Measurements from ENCODE around the gene FAM168B.

FAM168B gene

DNA sequence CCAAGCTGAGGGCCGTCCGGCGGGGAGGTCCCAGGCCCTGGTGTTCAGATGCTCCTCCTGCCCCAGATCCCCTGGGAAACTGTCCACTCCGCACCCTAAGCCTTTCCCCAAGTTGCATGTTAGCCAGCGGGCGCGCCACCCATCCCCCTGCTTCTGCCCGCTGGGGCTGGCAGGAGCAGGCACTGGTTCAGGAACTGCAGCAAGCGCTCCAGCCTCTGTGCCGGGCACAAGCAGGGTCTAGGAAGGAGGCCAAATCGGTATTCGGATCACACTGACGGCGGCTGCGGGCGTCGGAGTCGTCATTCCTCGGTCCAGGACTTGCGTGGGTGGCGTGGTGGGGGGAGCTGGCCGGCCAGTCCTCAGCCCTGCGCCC is 53.7 kb downstream of the FAM168B start:
- no peak for DNase-seq

DNA sequence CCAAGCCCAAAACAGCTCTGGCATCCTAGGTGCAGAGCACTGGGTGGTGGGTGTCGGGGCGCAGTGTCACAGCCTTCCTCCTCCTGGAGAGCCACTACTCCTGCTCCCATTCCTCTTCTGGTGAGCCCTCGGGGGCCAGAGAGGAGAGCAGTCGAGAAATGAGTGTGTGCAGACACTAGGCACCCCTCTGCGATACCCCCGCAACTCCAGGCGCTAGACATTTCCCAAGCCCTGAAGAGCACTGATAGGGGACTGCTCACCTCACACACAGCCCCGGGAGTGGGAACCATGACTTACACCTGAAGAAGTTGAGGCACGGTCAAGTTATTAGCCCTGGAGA is 54.2 kb downstream of the FAM168B start:
- DNase-seq, result no peak

DNA sequence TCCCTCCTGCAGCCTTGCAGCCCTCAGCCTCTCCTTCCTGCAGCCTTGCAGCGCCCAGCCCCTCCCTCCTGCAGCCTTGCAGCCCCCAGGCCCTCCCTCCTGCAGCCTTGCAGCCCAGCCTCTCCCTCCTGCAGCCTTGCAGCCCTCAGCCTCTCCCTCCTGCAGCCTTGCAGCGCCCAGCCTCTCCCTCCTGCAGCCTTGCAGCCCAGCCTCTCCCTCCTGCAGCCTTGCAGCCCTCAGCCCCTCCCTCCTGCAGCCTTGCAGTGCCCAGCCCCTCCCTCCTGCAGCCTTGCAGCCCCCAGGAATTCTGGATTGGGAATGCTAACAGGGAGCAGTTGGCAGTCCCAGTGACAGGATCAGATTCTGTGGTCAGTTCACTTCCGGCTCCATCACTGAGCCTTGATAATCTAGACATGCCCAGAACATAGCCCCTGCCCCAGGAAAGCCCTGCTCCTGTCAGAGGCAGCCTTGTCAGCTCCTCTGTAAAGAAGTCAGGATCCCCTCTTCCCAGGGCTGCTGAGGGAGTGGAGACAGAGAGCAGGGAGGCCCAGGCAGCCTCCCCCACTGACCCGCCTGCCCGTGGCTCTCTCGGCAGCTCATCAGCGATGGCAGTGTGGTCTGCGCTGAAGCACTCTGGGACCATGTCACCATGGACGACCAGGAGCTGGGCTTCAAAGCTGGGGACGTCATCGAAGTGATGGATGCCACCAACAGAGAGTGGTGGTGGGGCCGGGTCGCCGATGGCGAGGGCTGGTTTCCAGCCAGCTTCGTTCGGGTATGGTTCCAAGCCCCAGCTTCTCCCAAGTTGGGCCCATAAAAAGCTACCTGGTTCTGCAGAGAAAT is 54.8 kb downstream of the FAM168B start:
- no peak for DNase-seq

DNA sequence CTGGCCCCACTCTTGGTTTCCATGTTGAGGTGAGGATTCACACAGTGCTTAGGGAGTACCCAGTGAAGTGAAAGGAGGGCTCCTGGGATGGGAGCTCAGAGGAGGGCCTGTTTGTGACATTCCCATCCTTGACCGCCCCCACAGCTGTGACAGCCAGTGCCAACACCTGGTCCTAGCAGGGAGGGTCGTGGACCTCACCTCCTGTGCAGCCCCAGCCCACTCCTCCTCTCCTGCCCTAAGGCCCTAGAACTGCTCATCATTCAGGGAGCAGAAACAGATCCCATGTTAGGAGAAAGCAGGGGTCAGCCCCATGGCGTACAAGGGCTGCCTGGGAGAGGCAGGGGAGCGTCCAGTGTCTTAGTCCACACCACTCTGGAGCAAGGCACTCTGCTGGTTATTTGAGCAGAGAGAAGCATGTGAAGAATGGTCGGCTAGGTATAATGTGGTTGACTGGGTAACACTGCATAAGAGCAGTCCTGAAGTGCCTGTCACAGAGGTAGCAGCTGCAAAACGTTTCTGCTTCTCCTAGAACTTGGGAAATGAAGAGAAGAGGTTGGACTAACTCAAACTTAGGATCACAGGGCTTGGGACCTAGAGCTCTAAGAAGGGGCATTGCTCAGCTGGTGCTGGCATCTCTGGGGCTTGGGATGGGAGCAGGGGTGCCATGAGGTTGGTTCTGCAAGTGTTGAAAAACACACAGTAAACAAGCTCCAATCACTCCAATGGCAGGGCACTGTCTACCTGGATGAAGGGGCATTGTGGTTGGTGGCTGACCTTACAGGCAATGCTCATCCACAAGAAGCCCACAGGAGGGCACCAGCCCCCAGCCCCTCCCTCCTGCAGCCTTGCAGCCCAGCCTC is 55.6 kb downstream of the FAM168B start:
- DNase-seq, result no peak

DNA sequence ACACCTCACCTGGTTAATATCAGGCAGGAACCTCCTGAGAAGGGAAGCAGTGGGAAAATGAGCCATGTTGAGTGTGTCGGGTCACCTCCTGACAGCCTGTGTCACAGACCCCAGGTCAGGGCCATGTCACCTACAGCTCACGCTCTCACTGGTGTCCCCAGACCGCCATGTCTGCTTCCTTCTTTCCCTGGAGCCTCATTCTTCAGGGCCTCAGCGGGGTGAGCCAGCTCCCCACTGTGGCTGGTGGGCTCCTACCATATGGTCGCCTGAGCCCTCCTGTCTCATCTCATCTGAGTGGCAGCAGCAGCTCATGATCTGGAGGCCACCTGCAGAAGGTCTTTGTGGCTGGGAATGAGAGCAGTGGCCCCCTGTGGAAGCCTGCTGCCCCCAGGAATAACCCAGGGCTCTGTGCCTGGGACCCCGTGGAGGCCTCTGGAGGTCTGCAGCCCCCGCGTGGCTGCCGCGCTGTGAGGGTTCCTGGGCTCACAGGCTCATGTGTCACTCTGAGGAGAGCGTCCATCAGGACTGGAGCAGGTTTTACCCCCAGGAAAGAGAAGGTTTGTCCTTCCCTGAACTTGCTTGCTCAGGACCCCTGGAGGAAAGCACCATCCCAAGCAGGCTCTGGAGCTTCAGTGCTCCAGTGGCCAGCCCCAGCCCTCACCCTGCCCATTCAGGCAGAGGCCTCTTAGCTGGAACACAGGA is 56.4 kb downstream of the FAM168B start:
- no peak for DNase-seq

DNA sequence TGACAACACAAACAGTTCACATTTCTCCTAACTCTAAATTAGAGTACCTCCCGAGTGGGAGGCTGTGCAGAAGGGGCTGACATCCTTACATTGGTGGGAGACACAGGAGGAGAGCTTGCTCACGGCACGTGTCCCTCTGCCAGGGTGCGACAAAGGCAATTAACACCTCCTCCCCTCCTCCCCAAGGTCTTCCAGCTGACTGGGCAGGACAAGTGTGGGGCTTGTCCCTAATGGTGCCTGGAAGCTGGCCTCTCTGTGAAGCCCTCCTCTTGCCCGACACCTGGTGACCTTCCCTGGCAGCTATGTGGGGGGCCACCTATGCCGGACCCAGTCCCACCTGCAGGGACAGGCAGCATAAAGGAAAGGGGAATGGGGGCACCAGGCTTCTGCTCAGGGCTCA is 57.0 kb downstream of the FAM168B start:
- no peak for DNase-seq

DNA sequence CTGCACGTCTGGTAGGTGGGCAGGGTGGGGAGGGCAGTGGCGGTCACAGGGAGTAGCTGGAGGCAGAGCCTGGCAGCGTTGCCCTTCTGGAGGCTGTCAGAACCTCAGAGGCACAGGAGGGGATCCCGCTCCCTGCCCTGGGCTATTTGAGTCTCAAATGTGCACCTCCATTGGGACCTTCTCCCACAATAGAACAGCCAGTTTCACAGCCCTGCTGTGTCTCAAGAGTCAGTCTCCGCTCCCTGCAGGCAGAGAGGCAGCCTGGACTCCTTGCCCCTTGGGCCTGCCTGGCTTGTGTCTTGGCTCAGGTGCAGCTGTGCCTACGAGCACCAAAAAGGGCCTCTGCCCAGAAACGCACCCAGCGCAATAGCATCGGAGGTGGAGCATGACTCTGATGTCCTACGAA is 57.4 kb downstream of the FAM168B start:
- no peak for DNase-seq

DNA sequence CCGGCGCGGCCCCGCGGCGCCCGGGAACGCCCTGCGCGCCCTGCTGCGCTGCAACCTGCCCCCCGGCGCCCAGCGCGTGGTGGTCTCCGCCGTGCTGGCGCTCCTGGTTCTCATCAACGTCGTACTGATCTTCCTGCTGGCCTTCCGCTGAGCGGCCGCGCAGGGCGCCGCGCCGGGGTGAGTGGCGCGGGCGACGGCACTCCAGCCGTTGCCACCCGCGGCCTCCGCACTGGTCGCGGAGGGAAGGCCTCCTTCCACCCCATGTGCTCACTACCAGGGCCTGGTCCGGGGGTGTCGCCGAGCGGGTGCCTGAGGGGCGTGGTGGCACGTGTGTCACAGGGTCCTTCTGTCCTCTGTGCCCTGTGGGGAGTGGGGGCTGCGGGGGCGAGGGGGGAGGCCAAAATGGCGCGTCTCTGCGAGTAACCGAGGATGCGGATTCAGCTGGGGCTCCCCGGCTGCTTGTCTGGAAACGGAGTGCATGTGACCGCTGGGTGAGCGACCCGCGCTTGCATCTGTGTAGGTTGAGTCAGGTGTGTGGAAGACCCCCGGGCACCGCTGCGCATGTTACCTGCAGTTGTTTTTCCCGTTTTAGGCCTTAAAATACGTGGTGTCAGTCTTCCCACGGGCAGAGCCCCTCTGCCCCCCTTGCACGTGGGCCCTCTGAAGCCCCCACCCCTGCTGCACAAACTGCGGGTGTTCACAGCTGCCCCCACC is 58.0 kb downstream of the FAM168B start:
- no peak for DNase-seq

DNA sequence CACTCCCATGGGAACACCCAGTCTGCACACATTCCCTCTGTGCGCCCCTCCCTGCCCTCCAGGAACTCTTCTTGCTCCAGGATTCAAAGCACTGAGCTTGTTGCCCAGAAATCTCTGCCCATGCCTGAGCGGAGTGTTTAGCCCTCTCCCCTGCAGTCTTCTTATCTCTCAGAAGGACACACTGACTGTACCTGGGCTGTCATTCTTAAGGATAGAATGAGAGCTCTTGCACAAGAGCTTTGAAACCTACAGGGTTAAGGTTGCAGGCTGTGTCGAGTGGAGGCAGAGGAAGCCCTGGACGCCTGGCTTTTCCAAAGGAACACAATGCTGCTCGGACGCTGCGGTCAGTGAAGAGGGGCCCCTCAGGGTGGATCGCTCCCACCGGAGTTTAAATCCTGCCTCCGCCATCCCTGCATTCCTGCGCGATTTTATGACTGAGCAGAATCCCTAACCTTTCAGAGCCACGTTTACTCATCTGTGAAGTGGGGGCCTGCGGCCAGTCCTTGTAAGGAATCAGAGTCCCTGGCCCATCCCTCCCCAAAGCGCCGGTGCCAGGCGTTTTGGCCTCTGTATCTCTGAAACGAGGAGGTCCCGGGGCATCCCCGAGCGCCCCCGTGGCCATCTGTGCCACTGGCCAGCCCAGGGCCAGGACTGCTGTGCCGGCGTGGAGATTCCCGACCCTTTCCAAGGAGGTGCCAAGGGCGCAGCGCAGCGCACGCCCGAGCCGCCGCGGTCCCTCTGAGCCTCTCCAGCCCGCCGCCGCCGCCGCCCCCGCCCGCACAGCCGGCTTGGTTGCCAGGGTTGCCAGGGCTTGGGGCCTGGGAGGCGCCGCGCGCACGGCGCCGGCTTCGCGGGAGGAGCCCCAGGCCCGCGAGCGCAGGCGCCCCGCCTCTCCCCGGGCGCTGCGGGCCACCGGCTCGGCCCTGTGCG is 58.9 kb downstream of the FAM168B start:
- no peak for DNase-seq

DNA sequence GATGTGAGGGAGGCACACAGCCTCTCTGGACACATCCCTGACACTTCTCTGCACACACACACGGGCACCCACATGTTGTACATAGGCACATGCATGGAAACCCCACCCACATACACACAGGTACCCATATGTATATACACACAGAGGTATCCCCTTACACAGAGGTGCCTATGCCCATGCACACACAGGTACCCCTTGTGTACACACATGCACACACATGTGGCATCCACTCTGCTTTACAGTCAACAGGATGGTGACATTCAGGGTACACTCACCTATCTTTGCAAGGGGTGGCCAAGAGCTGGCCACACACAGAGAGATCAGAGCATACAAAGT is 59.5 kb downstream of the FAM168B start:
- no peak for DNase-seq

DNA sequence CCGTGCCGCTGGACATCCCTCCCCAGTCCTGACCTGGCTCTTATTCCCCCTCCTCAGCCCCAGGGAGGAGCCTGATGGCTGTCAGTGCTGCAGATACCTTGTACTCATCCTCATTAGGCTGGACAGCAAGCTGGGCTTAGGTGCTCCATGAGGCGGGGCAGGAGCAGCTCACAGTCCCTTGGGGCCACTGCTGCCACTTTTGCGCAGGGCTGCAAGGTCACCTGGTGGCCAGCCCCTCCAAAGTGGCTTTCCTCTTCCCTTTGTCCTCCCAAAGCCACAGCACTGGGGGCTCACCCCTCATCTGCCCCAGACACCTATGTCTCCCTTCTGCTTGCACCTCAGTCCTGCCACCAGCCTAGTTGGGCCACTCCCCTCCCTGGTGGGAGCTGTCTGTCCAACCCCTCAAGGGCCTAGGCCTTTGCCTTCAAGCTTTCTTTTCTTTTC is 60.8 kb downstream of the FAM168B start:
- no peak for DNase-seq

DNA sequence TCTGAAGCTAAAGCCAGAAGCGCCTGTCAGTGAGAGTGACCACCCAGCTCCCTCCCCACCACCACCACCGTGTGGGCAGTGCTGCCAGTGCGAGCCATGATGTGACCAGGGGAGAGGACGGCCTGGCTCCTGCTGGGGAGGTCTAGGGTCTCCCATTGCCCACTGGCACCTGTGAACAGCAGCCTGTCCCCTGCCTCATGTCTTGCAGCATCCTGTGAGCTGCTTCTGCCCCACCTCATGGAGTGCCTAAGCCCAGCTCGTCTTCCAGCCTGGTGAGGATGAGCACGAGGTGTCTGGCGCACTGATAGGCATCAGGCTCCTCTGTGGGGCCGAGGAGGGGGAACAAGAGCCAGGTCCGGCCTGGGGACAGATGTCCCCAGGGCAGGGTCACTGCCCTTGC is 61.4 kb downstream of the FAM168B start:
- no peak for DNase-seq

DNA sequence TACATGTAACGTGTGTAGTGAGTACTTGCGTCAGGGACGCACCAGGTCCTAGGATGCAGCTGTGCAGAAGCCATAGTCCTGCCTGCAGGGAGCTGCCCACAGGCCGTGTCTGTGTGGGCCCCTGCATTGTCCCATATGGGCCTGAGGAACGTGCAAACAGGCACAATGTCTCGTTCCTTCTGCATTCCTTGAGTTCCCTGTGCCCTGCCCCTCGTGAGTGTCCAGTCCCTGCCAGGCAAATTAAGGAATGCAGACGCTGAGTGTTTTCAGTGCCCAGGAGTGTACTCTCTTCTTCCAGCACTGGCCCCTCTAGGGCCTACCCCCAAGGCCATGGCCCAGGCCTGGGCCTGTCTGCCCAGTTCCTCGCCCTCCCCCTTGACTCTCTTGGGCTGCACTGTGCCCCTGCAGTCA is 61.8 kb downstream of the FAM168B start:
- DNase-seq, result no peak

DNA sequence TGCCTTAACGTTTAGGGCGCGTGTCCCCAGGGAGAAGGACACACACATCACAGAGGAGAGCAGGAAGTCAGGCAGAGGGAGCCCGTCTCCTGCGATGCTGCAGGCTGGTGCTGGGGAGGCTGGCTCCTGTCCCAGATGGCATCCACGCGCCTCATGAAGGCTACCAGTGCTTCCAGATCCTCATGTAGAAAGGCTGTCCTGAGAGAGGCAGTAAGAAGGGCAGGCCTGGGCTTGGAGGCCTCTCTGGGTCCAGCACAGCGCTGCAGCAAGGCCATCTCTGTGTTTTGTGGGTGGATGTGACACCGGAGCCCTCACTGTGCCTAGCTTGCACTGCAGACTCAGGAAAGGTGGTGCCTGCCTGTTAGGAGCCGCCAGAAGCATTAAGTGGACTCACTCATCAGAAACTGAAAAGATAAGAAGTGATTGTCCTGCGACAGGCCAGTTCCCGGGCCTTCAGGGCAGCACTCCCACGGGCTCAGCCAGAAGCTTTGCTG is 62.7 kb downstream of the FAM168B start:
- DNase-seq, result peak; percentile 70

DNA sequence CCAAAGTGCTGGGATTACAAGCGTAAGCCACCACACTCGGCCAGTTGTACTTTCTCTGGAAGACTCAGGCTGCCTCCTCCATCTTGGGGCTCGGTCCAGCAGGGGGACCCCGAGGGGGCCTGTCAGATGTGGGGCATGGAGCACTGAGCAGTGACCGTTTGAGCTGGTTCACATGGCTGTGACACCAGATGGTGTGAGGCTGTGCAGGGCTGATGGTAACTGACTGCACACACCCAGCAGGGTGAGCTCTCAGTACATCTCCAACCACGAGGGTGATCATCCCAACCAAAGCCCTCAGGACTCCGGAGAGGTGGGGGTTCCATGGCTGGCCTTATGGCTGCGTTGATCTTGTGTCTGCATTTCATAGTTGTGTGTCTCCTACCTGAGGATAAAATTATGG is 63.4 kb downstream of the FAM168B start:
- DNase-seq, result peak; percentile 11

DNA sequence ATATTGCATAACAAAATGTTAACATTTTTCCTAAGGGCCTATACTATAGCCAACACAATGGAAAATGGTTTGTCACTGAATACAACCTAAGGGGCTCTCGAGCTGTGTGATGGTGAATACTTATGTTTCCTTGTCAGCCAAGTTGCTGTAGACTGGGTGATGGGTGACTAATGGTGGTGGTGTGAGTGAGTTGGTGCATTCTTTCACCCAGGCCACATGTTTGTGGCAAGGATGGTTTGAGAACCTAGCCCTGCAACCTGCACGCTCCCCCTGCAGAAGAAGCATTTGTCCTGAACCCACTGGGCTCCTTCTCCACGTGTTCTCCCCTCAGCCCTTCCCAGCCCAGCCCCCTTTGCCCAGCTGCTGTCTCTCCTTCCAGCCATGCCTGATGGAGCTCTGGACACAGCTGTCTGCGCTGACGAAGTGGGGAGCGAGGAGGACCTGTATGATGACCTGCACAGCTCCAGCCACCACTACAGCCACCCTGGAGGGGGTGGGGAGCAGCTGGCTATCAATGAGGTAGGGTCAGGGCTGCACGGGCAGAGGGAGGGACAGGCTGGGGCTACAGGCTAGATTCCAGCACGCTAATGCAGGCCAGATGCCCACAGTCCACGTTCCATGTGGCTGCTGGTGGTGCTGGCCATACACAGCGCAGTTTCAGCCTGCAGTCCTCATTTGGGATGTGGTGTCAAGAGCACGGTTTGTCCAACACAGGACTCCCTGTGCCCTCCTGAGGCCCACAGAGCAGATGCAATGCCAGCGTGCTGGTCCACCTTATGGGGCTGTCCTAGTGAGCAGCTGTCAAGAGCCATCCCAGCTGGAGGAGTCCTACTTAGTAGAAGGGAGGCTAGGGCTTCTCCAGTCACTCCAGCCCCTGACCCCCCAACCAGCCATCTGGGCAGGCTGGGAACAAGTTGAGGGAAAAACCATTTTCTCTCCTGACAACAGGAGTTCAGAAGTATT is 65.4 kb downstream of the FAM168B start:
- no peak for DNase-seq

DNA sequence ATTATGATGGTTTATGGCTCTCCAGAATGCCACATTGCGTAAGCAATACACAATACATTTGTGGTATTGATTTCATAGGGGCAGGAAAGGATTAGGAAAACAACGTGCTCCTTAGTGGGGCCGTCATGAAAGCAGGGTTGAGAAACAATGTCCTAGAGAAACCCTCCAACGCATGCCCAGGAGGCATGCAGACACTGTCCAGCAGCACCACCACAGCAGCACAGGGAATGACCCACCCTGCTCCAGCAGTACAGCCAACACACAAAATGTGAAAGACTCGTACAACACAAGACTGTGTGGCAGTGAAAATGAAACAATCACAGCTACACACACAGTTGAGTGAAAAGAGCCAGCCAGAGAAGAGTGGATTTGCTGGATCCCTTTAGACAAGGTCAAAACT is 66.3 kb downstream of the FAM168B start:
- DNase-seq, result no peak

DNA sequence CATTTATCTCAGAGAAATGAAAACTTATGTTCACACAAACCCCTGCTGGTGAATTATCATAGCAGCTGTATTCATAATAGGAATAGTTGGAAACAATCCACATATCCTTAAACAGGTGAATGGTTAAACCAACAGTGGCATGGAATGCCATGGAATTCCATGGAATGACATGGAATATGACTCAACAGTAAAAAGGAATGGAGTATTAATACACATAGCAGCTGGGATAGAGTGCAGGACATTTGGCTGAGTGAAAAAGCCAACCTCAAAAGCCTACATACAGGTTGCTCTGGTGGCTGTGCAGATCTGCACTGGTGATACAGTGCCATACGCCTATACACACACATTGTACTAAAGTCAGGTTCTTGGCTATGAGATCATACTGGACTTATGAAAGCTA is 69.5 kb downstream of the FAM168B start:
- DNase-seq, result no peak

DNA sequence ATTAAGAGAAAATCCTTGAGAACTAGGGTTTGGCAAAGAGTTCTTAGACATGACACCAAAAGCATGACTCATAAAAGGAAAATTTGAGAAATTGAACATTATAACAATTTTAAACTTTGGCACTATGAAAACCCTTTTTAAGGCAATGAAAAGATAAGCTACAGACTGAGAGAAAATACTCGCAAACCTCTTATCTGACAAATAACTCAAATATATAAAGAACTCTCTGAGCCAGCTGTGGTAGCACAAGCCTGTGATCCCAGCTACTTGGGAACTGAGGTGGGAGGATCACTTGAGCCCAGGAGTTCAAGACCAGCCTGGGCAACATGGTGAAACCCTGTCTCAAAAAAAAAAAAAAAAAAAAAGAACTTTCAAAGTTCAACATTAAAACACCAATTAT is 70.5 kb downstream of the FAM168B start:
- no peak for DNase-seq
